Esophagus squamous epithelium (tissue), 4 donors: ENCODE results near the gene AFF3.

Experiments used
- POLR2A ChIP-seq, 4 donors: fragments of 450-650 bp; IDR thresholded peaks; one replicate each; pipeline ENCODE4 v1.6.1; 2017; ENCODE audit warnings: antibody characterized with exemption in 4 of 4, mild to moderate bottlenecking in 4 of 4, moderate library complexity in 3 of 4
- TF ChIP-seq, protein P1 (sequence below), 6 experiments: fragments of 450-650 bp in 4 of 6; fragments of 200-600 bp in 2 of 6; sonication (generic) in 2 of 6; IDR thresholded peaks; one replicate each; pipeline ENCODE4 v1.5.1; 2016 to 2019; ENCODE audit warnings: antibody characterized with exemption in 6 of 6, mild to moderate bottlenecking in 4 of 6, moderate library complexity in 4 of 6

DNA sequence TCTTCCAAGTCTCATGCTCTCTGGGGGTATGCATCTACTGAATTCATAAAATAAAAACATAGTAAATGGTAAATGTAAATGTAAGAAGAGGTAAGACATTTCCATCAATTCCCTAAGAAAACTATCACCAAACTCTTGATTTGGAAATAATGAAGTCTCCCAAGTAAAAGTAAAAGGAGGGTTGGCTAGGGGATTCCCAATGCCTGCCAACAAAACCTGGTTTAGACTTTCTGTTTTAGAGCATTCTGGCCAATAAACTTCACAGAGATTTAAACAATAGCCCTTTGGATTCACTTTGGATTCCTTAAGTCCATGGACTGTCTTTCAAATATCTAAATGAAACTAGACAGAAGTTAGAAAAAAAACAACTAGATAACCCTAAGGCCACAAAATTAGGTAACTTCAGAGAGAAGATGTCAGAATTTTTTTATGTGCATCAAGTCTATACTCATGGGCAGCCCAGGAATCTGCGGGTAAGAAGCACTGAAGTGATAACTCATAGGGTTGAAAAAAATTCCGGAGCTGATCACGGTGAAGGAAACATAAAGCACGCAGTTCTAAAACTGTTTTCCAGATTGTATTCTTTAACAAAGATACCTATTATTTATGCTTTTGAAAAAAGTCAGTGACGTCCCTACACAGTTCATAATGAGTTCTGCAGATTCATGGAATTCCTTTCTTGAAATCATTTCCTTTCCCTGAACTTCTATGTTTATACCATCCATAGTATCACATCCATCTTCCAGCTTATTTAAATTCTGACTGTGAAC lies 263.6 kb downstream of the AFF3 start:
- no peak for TF ChIP-seq POLR2A (IDR thresholded peaks at IDR 0.05)
- TF ChIP-seq, protein P1, sequence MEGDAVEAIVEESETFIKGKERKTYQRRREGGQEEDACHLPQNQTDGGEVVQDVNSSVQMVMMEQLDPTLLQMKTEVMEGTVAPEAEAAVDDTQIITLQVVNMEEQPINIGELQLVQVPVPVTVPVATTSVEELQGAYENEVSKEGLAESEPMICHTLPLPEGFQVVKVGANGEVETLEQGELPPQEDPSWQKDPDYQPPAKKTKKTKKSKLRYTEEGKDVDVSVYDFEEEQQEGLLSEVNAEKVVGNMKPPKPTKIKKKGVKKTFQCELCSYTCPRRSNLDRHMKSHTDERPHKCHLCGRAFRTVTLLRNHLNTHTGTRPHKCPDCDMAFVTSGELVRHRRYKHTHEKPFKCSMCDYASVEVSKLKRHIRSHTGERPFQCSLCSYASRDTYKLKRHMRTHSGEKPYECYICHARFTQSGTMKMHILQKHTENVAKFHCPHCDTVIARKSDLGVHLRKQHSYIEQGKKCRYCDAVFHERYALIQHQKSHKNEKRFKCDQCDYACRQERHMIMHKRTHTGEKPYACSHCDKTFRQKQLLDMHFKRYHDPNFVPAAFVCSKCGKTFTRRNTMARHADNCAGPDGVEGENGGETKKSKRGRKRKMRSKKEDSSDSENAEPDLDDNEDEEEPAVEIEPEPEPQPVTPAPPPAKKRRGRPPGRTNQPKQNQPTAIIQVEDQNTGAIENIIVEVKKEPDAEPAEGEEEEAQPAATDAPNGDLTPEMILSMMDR (IDR thresholded peaks at IDR 0.05): no peak
